Thoracic aorta (tissue), 2 donors: Measurements from ENCODE around the gene TPRN. TPM values are rescaled to one million over a fixed set of nuclear protein-coding genes. Genes with fewer than 3 reads are reported as not detected.

Source experiments
- ATAC-seq: fragments of 150-250 bp; one replicate; pipeline ENCODE4 v1.8.0; 2017; ENCODE audit warnings: low read depth; ENCODE audit not compliant: insufficient number of reproducible peaks, low FRiP score
- DNase-seq: peaks from one replicate; pipeline ENCODE4 v3.0.0-alpha.2; 2020; ENCODE audit warnings: low spot score
- H3K27ac ChIP-seq, 2 donors: fragments of 200-600 bp; sonication (generic); 1 replicate in 1 of 2; 2 replicates in 1 of 2; pipeline ENCODE4 v1.5.1; 2016; ENCODE audit warnings: mild to moderate bottlenecking in 2 of 2, moderate library complexity in 2 of 2
- H3K27me3 ChIP-seq: fragments of 200-600 bp; sonication (generic); replicated peaks from 2 replicates; pipeline ENCODE4 v1.6.0; 2016; ENCODE audit warnings: mild to moderate bottlenecking; ENCODE audit not compliant: insufficient read depth
- H3K36me3 ChIP-seq: fragments of 200-600 bp; sonication (generic); one replicate; pipeline ENCODE4 v1.5.1; 2016
- H3K4me1 ChIP-seq, 2 donors: fragments of 200-600 bp; sonication (generic); 1 replicate in 1 of 2; 2 replicates in 1 of 2; pipeline versions ENCODE4 v1.5.1 to v1.6.0; 2016; ENCODE audit warnings: low read depth in 2 of 2, mild to moderate bottlenecking in 1 of 2; ENCODE audit not compliant: control insufficient read depth in 1 of 2
- H3K4me3 ChIP-seq: fragments of 200-600 bp; sonication (generic); 2 replicates; pipeline ENCODE4 v1.5.1; 2016; ENCODE audit warnings: mild to moderate bottlenecking
- H3K9me3 ChIP-seq: fragments of 200-600 bp; sonication (generic); 2 replicates; pipeline ENCODE4 v1.5.1; 2016
- total RNA-seq, 2 donors: library from RNA; depleted of rRNA; stranded (reverse); fragments of >200 nt; gene quantifications; one replicate each; pipeline versions ENCODE4 v1.1.0 to v1.2.3, GENCODE V29; 2016
- TF ChIP-seq, protein P1 (sequence below): fragments of 200-600 bp; sonication (generic); IDR thresholded peaks from one replicate; pipeline ENCODE4 v1.5.1; 2019; ENCODE audit warnings: antibody characterized with exemption

TPRN gene, protein sequence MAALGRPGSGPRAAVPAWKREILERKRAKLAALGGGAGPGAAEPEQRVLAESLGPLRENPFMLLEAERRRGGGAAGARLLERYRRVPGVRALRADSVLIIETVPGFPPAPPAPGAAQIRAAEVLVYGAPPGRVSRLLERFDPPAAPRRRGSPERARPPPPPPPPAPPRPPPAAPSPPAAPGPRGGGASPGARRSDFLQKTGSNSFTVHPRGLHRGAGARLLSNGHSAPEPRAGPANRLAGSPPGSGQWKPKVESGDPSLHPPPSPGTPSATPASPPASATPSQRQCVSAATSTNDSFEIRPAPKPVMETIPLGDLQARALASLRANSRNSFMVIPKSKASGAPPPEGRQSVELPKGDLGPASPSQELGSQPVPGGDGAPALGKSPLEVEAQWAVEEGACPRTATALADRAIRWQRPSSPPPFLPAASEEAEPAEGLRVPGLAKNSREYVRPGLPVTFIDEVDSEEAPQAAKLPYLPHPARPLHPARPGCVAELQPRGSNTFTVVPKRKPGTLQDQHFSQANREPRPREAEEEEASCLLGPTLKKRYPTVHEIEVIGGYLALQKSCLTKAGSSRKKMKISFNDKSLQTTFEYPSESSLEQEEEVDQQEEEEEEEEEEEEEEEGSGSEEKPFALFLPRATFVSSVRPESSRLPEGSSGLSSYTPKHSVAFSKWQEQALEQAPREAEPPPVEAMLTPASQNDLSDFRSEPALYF
- 1 to 10 TPM; 4.7 to 5.6 TPM for total RNA-seq

DNA sequence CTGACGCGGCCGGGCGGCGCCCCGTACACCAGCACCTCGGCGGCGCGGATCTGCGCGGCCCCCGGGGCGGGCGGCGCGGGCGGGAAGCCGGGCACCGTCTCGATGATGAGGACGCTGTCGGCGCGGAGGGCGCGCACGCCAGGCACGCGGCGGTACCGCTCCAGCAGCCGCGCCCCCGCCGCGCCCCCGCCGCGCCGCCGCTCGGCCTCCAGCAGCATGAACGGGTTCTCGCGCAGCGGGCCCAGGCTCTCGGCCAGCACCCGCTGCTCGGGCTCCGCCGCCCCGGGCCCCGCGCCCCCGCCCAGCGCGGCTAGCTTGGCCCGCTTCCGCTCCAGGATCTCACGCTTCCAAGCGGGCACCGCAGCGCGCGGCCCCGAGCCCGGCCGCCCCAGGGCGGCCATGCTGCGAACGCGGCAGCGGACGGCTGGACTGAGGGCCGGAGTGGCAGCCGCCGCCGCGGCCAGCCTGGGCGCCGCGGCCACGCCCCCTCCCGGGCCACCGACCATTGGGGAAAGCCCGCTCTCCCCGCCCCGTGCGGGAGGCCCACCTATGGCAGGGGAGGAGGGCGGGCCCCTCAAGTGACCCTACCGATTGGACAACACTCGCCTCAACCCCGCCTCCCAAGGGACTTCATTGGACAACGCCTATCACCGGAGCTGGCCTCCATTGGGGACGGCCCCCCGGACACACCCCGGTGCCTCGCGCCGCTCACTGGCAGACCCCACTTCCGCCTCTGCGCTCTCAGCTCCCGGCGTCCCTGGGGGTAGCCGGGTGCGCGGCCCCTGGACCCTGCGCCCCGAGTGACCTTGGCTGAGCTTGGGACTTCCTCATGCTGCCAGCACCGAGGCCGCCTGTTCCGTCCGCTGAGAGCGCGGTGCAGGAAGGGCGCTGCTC is at the start of gene TPRN:
TPRN (minus strand) TSS at position 431 of the 894 bp plus-strand sequence; CDS start at position 401, 30 bp downstream.
- ATAC-seq, result peak; percentile 98
- TF ChIP-seq, protein P1, sequence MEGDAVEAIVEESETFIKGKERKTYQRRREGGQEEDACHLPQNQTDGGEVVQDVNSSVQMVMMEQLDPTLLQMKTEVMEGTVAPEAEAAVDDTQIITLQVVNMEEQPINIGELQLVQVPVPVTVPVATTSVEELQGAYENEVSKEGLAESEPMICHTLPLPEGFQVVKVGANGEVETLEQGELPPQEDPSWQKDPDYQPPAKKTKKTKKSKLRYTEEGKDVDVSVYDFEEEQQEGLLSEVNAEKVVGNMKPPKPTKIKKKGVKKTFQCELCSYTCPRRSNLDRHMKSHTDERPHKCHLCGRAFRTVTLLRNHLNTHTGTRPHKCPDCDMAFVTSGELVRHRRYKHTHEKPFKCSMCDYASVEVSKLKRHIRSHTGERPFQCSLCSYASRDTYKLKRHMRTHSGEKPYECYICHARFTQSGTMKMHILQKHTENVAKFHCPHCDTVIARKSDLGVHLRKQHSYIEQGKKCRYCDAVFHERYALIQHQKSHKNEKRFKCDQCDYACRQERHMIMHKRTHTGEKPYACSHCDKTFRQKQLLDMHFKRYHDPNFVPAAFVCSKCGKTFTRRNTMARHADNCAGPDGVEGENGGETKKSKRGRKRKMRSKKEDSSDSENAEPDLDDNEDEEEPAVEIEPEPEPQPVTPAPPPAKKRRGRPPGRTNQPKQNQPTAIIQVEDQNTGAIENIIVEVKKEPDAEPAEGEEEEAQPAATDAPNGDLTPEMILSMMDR, result no peak
- Histone ChIP-seq H3K9me3 (no peaks in the 10 kb centered on the region), H3K4me3 (peak within 1 kb of the TSS; percentile 88), H3K36me3 (no peaks in the 10 kb centered on the region), H3K4me1 (peaks cover 30 to 68% of the 10 kb centered on the region in 2 donors), H3K27ac (peak within 1 kb of the TSS; percentile 82 to 85), H3K27me3 (no peaks in the 10 kb centered on the region)
- DNase-seq, result peak; percentile 99

DNA sequence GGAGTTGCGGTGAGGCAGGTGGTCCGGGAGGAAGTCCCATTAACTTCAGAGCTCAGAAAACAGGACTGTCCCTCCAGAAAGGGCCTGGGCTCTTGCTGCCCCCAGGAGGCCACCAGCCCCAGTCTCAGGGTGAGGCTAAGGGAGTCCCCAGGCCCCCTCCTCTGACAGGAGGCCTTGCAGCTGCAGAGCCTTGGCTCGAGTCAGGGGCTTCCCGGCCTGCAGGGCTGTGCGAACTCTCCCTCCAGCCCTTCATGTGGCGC is 47.3 kb upstream of the TPRN start:
- no peak overlapping the region for H3K27ac ChIP-seq
- ATAC-seq, result no peak
- DNase-seq, result no peak
- H3K27me3 ChIP-seq, result no peaks in the 10 kb centered on the region
- H3K36me3 ChIP-seq, result peaks cover 9% of the 10 kb centered on the region
- TF ChIP-seq, protein P1, result no peak
- H3K9me3 ChIP-seq, result no peaks in the 10 kb centered on the region
- H3K4me3 ChIP-seq, result no peak overlapping the region
- peaks cover 0 to 8% of the 10 kb centered on the region in 2 donors for H3K4me1 ChIP-seq

DNA sequence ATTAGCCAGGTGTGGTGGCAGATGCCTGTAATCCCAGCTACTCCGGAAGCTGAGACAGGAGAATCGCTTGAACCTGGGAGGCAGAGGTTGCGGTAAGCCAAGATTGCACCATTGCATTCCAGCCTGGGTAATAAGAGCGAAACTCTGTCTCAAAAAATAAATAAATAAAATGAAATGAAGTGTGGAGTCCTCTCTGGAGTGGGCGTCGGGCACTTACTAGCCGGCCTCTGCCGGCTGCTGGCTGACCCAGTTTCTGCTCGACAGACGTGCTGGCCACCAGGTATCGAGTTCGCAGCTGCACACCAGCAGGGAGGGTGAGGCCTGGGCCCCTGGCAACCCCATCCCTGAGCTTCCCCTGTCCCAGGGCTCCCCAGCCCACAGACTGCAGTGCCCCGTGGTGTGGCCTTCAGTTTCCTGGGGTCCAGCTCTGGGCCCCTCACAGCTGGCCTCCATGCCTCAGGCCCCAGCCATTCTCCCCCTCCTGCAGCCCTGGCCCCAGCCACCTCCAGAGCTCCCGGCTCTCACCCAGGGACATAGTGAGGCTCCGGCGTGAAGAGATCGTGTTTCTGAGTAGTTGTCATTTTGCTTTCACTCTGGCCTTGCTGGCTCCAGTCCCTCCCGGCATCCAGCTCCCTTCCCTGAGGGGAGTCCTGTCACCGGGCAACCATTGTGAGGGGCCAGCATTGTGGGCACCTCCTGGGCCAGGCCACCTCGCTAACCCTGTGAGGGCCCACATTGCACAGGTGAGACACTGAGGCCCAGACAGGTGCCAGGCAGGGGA is 46.8 kb upstream of the TPRN start:
- H3K4me3 ChIP-seq, result no peak overlapping the region
- no peak for ATAC-seq
- no peaks in the 10 kb centered on the region for H3K27me3 ChIP-seq
- peaks cover 5 to 13% of the 10 kb centered on the region in 2 donors for H3K4me1 ChIP-seq
- peaks cover 12% of the 10 kb centered on the region for H3K36me3 ChIP-seq
- TF ChIP-seq, protein P1, result no peak
- DNase-seq, result no peak
- no peaks in the 10 kb centered on the region for H3K9me3 ChIP-seq
- no peak overlapping the region for H3K27ac ChIP-seq

DNA sequence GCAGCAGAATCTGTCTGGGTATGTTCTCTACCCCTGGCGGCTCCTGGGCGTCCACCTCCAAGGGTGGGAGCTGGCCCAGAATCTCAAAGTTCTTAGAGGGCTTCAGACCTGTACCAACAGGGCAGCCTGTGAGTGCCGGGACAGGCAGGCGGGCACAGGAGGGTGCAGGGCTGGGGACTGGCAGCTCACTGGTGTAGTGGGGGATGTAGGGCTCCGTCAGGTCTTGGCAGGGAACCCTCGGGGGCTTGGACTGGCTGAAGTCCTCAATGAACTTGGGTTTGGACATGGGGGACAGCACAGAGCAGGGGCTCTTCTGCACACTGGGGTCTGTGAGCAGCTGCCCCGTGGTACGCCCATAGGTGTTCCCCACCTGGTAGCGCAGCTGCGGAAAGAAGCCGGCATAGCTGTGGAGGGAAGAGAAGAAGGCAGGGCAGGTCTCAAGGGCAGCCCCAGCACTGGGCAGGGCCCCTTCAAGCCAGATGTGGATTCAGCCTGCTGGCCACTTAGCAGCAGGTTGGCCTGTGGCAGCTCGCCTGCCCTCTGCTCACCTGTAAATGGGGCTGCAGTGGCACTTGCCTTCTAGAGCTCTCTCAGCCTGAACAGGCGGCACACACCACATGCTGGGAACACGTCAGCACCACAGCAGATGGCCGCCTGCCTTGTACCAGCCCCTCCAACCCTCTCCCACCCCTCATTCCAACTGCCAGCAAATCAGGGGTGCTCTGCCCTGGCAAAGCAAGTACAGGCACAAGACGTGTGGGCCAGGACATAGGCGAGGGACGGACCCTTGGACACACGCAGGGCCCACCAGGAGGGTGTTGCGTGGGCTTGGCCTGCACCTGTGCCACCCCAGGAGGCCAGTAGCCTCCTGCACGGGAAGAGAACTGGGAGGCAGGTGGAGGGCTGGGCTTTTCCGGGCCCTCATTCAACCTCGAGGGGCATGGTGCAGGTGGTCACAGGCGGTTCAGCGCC is 45.2 kb upstream of the TPRN start:
- Histone ChIP-seq H3K4me1 (peaks cover 6 to 20% of the 10 kb centered on the region in 2 donors), H3K4me3 (no peak overlapping the region), H3K27ac (no peak overlapping the region), H3K36me3 (peaks cover 12% of the 10 kb centered on the region), H3K9me3 (no peaks in the 10 kb centered on the region), H3K27me3 (no peaks in the 10 kb centered on the region)
- TF ChIP-seq, protein P1, result no peak
- DNase-seq (no peak), ATAC-seq (no peak)
